HEK293T (cell line): ENCODE data around the gene SLC25A42.

Experiments used
- ARNT ChIP-seq: fragments of 450-650 bp; IDR thresholded peaks from 2 replicates; pipeline ENCODE4 v1.6.1; 2017; ENCODE audit warnings: mild to moderate bottlenecking
- BHLHE40 ChIP-seq: fragments of 450-650 bp; IDR thresholded peaks from 2 replicates; pipeline ENCODE4 v1.6.1; 2016; ENCODE audit warnings: mild to moderate bottlenecking, moderate library complexity, borderline replicate concordance
- CTBP1 ChIP-seq: fragments of 450-650 bp; IDR thresholded peaks from 2 replicates; pipeline ENCODE4 v1.6.1; 2016; ENCODE audit warnings: borderline replicate concordance
- FOXA1 ChIP-seq: fragments of 450-650 bp; IDR thresholded peaks from 2 replicates; pipeline ENCODE4 v1.6.1; 2016; ENCODE audit warnings: mild to moderate bottlenecking
- FOXK2 ChIP-seq: fragments of 450-650 bp; IDR thresholded peaks from 2 replicates; pipeline ENCODE4 v1.6.1; 2016; ENCODE audit warnings: mild to moderate bottlenecking
- FOXM1 ChIP-seq: fragments of 450-650 bp; IDR thresholded peaks from 2 replicates; pipeline ENCODE4 v1.6.1; 2017; ENCODE audit warnings: mild to moderate bottlenecking, borderline replicate concordance
- L3MBTL2 ChIP-seq: fragments of 450-650 bp; conservative IDR thresholded peaks from 2 replicates; pipeline ENCODE4 v1.6.1; 2016; ENCODE audit warnings: mild to moderate bottlenecking
- SP1 ChIP-seq: fragments of 450-650 bp; IDR thresholded peaks from 2 replicates; pipeline ENCODE4 v1.6.1; 2017
- SUZ12 ChIP-seq: fragments of 450-650 bp; IDR thresholded peaks from 2 replicates; pipeline ENCODE4 v1.6.1; 2016; ENCODE audit warnings: mild to moderate bottlenecking
- ZNF384 ChIP-seq: fragments of 450-650 bp; IDR thresholded peaks from 2 replicates; pipeline ENCODE4 v1.6.1; 2016
- TF ChIP-seq, protein P1 (sequence below): fragments of 450-650 bp; IDR thresholded peaks from 2 replicates; pipeline ENCODE4 v1.6.1; 2016

DNA sequence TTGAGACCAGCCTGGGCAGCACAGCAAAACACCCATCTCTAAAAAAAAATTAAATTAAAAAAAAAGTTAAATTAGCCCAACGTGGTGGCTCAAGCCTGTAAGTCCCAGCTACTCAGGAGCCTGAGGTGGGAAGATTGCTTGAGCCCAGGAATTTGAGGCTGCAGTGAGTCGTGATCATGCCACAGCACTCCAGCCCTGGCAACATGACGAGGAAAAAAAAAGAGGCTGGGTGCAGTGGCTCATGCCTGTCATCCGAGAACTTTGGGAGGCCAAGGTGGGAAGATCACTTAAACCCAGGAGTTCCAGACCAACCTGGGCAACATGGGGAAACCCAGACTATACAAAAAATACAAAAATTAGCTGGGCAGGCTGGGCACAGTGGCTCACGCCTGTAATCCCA is 76.7 kb downstream of the SLC25A42 start:
- TF ChIP-seq FOXA1 (no peak), ZNF384 (no peak), FOXK2 (no peak), SP1 (no peak), ARNT (no peak), CTBP1 (no peak), SUZ12 (no peak), BHLHE40 (no peak), FOXM1 (no peak), L3MBTL2 (no peak)
- TF ChIP-seq, protein P1, sequence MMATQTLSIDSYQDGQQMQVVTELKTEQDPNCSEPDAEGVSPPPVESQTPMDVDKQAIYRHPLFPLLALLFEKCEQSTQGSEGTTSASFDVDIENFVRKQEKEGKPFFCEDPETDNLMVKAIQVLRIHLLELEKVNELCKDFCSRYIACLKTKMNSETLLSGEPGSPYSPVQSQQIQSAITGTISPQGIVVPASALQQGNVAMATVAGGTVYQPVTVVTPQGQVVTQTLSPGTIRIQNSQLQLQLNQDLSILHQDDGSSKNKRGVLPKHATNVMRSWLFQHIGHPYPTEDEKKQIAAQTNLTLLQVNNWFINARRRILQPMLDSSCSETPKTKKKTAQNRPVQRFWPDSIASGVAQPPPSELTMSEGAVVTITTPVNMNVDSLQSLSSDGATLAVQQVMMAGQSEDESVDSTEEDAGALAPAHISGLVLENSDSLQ = no peak
